ENCODE data around the gene ZDHHC12.

ZDHHC12 gene, protein sequence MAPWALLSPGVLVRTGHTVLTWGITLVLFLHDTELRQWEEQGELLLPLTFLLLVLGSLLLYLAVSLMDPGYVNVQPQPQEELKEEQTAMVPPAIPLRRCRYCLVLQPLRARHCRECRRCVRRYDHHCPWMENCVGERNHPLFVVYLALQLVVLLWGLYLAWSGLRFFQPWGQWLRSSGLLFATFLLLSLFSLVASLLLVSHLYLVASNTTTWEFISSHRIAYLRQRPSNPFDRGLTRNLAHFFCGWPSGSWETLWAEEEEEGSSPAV

GRCh38 chr9:128723866-128724743 is at the start of gene ZDHHC12:
TSS of gene ZDHHC12 (minus strand) at chr9:128724127. CDS start at chr9:128724093, 34 bp downstream.
- peak; percentile 99 for DNase-seq

- no peak for DNase-seq
Observed at GRCh38 chr9:128773049-128773448, 49.1 kb upstream of the ZDHHC12 start.

- peak; percentile 93 for DNase-seq
Observed at GRCh38 chr9:128771745-128772519, 48.0 kb upstream of the ZDHHC12 start, which contains the start of gene ZER1. TSS of gene ZER1 (minus strand) at chr9:128771927. CDS start at chr9:128755565, 16,362 bp downstream.

DNA sequence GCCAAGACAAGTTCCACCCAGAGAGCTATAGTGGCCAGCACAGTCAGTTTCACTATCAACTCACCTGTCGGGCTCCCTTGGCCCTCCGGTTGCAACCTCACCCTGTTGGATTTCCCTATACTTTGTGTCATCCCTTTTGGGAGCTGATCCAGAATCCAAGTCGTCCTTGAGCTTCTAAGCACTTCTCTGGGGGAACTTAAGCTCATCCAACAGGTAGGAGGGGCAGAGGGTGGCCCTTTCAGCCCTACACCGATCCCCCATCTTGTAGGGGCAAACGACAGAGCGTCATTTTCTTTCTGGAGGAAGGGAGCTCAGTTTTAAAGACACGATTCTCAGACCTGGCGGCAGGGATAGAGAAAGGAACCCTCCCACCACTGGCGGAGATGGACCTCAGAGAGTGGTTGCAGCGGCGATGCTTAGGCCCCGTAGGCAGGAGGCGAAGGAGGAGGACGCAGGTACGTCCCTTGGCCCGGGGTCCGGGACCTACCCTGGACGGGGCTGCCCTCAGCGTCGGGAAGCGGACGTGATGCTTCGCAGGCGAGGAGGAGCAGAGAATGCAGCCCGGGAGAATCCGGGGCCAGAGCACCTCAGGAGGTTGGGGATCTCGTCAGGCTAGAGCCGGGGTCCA is 47.3 kb upstream of the ZDHHC12 start:
- peak; percentile 74 for DNase-seq

DNA sequence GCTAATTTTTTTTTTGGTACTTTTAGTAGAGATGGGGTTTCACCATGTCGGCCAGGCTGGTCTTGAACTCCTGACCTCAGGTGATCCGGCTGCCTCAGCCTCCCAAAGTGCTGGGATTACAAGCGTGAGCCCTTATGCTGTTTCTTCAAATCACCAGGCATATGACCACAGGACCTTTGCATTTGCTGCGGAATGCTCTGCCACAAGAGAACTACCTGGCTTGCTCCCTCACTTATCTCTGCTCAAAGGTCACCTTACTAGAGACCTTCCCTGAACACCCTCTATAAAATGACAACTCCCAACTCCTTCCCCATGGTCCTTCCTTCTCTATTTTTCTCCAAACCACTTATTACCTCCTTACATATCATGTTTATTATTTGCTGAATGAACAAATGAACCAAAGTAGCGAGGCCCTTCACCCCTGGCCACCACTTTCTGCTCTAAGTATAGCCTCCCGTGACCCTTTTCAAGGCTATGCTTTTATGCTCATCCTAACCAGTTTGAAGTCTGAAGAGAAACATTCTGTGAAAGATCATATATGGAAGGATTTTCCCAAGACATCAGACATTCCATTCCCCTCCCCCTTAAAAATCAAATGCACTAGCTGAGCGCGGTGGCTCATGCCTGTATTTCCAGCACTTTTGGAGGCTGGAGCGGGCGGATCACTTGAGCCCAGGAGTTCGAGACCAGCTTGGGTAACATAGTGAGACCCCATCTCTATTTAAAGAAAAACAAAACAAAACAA is 46.5 kb upstream of the ZDHHC12 start:
- DNase-seq = no peak

DNA sequence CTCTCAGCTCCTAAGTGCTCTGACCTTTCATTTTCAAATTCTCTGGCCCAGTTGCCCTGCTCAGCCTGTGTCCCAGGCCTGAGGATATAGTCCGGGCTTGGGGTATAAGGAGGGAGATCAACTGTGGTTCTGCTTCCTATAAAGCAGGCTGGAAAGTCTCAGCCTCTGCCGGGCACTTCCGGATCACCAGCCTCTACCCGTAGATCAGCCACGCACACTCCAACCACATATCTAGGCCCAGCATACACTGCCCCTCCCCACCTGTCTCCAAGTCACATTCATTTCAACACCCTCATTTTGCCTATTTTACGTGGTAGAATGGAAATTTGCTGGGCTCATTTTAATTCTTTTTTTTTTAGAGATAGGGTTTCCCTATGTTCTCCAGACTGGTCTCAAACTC is 44.7 kb upstream of the ZDHHC12 start:
- DNase-seq = no peak

- DNase-seq = no peak
Observed at GRCh38 chr9:128765499-128765898, 41.6 kb upstream of the ZDHHC12 start.

DNA sequence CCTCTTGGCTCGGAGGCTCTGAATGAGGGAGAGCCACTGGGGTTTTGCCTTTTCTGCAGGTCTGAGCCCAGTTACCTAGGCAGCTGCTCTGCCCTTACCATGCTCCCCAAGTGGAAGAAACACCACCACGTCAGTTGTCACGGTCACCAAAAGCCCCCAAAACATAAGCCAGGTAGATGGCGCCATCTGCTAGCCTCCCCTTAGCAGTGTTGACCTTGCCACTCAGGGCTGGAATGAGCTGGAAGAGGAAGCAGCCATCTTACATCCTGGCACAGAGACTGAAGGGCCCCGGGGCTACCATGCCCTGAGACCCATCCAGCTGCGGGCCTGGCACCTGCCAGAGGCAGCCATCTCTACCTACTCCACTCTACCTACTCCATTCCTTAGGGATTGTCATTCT is 40.4 kb upstream of the ZDHHC12 start:
- no peak for DNase-seq

GRCh38 chr9:128762671-128763449 is 38.9 kb upstream of the ZDHHC12 start:
- no peak for DNase-seq

GRCh38 chr9:128757602-128758001 is 33.7 kb upstream of the ZDHHC12 start:
- DNase-seq = no peak

DNA sequence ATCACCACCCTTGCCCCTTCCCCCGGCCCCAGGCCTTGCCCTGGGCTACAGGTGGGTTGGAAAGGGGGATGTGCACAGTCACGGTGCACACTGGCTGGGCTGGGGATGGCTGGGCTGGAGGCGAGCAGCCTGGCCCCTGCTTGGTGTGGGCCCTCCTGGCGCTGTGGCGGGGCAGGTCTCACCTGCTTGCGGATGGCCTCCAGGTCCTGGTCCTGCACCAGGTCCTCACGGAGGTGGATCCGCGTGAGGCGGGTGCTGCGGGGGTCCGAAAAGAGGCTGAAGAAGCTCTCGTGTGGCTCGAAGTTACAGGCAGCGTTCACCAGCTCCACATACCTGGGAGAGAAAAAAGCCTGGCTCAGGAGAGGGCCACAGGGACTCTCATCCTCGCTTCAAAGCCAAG is 29.7 kb upstream of the ZDHHC12 start:
- DNase-seq = no peak

GRCh38 chr9:128750926-128751595 is 27.1 kb upstream of the ZDHHC12 start:
- DNase-seq = no peak

GRCh38 chr9:128747241-128747640 is 23.3 kb upstream of the ZDHHC12 start:
- no peak for DNase-seq

GRCh38 chr9:128743421-128743820 is 19.5 kb upstream of the ZDHHC12 start:
- DNase-seq = no peak

GRCh38 chr9:128742401-128742800 is 18.5 kb upstream of the ZDHHC12 start:
- no peak for DNase-seq

DNA sequence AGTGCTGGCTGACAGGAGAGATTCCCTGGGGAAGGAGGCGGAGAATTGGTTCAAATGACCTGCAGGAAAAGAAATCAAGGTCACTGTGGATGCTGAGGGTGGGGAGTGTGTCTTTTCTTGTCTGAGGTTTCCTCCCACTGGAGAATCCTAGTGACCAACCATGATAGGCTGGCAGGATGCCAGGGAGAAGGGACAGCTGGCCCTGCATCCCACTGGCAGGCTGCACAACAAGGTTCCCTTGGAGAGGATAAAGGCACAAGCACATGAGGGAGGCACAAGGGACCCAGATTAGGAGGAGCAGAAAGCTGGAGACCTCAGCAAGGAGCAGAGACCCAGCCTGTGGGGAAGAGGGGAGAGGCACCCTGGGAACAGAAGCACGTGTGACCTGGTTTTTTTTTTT is 11.4 kb upstream of the ZDHHC12 start:
- DNase-seq = no peak

DNA sequence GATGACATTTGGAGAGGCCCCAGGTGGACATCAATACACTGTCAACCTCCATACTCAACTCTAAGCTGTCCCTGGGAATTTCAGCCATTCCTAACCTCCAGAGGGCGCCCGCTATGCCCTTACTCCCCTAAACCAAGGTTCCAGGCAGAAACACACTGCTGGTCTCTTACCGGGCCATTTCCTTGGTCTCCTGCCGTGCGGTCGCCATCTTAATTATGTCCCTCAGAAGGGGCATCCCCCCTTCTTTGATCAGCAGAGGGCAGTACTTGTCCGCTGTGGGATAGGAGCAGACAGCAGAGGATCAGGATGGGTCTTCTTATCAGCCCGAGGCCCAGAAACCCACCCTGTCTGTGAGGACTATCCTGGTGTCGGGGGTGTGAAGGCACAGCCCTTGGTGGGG is 9.3 kb upstream of the ZDHHC12 start:
- peak; percentile 96 for DNase-seq

- peak; percentile 37 for DNase-seq
Observed at GRCh38 chr9:128732576-128732975, 8.6 kb upstream of the ZDHHC12 start.

- DNase-seq = peak; percentile 40
Observed at GRCh38 chr9:128731691-128732090, 7.8 kb upstream of the ZDHHC12 start.

DNA sequence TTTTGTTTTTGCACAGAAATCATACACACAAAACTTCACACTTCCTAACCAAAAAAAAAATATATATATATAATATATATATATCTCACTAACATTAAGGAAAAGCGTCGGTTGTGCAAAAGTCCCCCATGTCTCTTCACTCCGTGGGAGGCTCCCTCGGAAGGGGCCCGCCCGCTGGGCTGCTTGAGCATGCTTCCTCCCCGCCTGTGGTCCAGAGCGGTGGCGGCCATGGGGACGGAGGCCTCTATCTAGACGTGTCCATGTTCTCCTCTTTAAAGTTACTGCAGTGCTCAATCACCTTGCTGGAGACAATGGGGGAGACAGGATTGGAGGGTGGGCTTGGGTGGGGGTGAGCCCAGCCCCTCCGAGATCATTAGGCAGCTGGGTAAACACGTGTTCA is 7.2 kb upstream of the ZDHHC12 start:
- peak; percentile 30 for DNase-seq

All from islet precursor cell (in vitro differentiated cells).